SK-N-SH (cell line): ENCODE results near the gene NCS1. TPM values are rescaled to one million over a fixed set of nuclear protein-coding genes. Genes with fewer than 3 reads are reported as not detected.

Source experiments
- CTCF ChIA-PET: fragments of 300-600, 350-600 bp; formaldehyde crosslinking; extraction: SDS; loops from one replicate; lab custom pipeline; 2021; lab: Yijun Ruan, JAX
- POLR2A ChIA-PET: fragments of 350-600 bp; sonication (Branson Sonifier 250); formaldehyde crosslinking; extraction: SDS; loops from one replicate; lab custom pipeline; 2020; ENCODE audit warnings: antibody characterized with exemption, inconsistent platforms; lab: Yijun Ruan, JAX
- DNase-seq: peaks from one replicate; pipeline ENCODE4 v3.0.0; 2012
- H2AFZ ChIP-seq: fragments of 200-600 bp; sonication (generic); 2 replicates; pipeline ENCODE4 v1.8.1; 2016; ENCODE audit warnings: antibody characterized with exemption, mild to moderate bottlenecking, low read depth
- H3F3A ChIP-seq: fragments of 200-600 bp; sonication (generic); replicated peaks from 2 replicates; pipeline ENCODE3; 2016; ENCODE audit warnings: antibody characterized with exemption, mild to moderate bottlenecking; ENCODE audit not compliant: insufficient read depth
- H3K27ac ChIP-seq, 2 experiments: fragments of 200-500 bp in 1 of 2; fragments of 200-600 bp in 1 of 2; sonication (Bioruptor generic) in 1 of 2; sonication (generic), shearing (Covaris generic) in 1 of 2; 2 replicates each; pipeline versions ENCODE4 v1.5.1 to v1.6.1; 2014 to 2016; ENCODE audit warnings: low read depth in 2 of 2, inconsistent platforms in 1 of 2, low read length in 1 of 2, mild to moderate bottlenecking in 1 of 2, mixed read lengths in 1 of 2
- H3K27me3 ChIP-seq: fragments of 200-600 bp; sonication (generic), shearing (Covaris generic); 2 replicates; pipeline ENCODE4 v1.6.1; 2016; ENCODE audit warnings: mixed run types; ENCODE audit not compliant: insufficient read depth
- H3K36me3 ChIP-seq, 2 experiments: fragments of 200-500 bp in 1 of 2; fragments of 200-600 bp in 1 of 2; sonication (Bioruptor generic) in 1 of 2; sonication (generic) in 1 of 2; replicated peaks in 1 of 2; 2 replicates each; pipeline versions ENCODE3 to v1.5.1; 2014 to 2016; ENCODE audit warnings: low read length in 1 of 2, mild to moderate bottlenecking in 1 of 2; ENCODE audit not compliant: insufficient read depth in 2 of 2, control insufficient read depth in 1 of 2
- H3K4me1 ChIP-seq, 2 experiments: fragments of 200-500 bp in 1 of 2; fragments of 200-600 bp in 1 of 2; sonication (Bioruptor generic) in 1 of 2; sonication (generic), shearing (Covaris generic) in 1 of 2; 2 replicates each; pipeline versions ENCODE4 v1.5.1 to v1.6.1; 2014 to 2016; ENCODE audit warnings: low read depth in 1 of 2, low read length in 1 of 2, mixed run types in 1 of 2; ENCODE audit not compliant: insufficient read depth in 2 of 2, control insufficient read depth in 1 of 2
- H3K4me2 ChIP-seq: fragments of 200-600 bp; sonication (generic), shearing (Covaris generic); 2 replicates; pipeline ENCODE4 v1.6.1; 2017; ENCODE audit warnings: mixed run types
- H3K4me3 ChIP-seq, 2 experiments: fragments of 200-500 bp in 1 of 2; fragments of 200-600 bp in 1 of 2; sonication (Bioruptor generic) in 1 of 2; sonication (generic), shearing (Covaris generic) in 1 of 2; 2 replicates each; pipeline versions ENCODE4 v1.5.1 to v1.8.1; 2014 to 2016; ENCODE audit warnings: low read depth in 2 of 2, inconsistent platforms in 1 of 2, low read length in 1 of 2, mild to moderate bottlenecking in 1 of 2, mixed read lengths in 1 of 2, moderate library complexity in 1 of 2
- H3K79me2 ChIP-seq: fragments of 200-600 bp; sonication (generic); 2 replicates; pipeline ENCODE4 v1.8.1; 2017; ENCODE audit warnings: mild to moderate bottlenecking; ENCODE audit not compliant: insufficient read depth
- H3K9ac ChIP-seq: fragments of 200-600 bp; sonication (generic); 2 replicates; pipeline ENCODE4 v1.6.1; 2017; ENCODE audit warnings: mixed run types
- H3K9me2 ChIP-seq: fragments of 200-600 bp; sonication (generic); 2 replicates; pipeline ENCODE4 v1.6.1; 2017; ENCODE audit warnings: mixed run types
- H3K9me3 ChIP-seq: fragments of 200-600 bp; sonication (generic); 2 replicates; pipeline ENCODE4 v1.6.1; 2017; ENCODE audit warnings: mixed run types, mild to moderate bottlenecking, moderate library complexity
- H4K20me1 ChIP-seq: fragments of 200-600 bp; sonication (generic); 2 replicates; pipeline ENCODE4 v1.6.1; 2017; ENCODE audit warnings: mild to moderate bottlenecking, mixed run types; ENCODE audit not compliant: insufficient read depth
- CHD2 ChIP-seq: fragments of 150-350 bp; IDR thresholded peaks from 2 replicates; pipeline ENCODE4 v1.6.1; 2018; ENCODE audit warnings: low read length; ENCODE audit not compliant: partially characterized antibody
- ELF1 ChIP-seq: IDR thresholded peaks from 2 replicates; pipeline ENCODE4 v1.4.0; 2012
- EP300 ChIP-seq, 2 experiments: IDR thresholded peaks; 2 replicates each; pipeline versions ENCODE4 v1.4.0 to v1.6.1; 2012; ENCODE audit warnings: borderline replicate concordance in 1 of 2, low read depth in 1 of 2, low read length in 1 of 2
- EZH2phosphoT487 ChIP-seq: fragments of 200-600 bp; sonication (generic); IDR thresholded peaks from 2 replicates; pipeline ENCODE4 v1.6.1; 2017; ENCODE audit warnings: low read depth, mixed run types, mild to moderate bottlenecking, antibody characterized with exemption, moderate library complexity, borderline replicate concordance
- GATA2 ChIP-seq: sonication (generic); formaldehyde crosslinking; IDR thresholded peaks from 2 replicates; pipeline ENCODE4 v1.5.0; 2020; ENCODE audit warnings: mild to moderate bottlenecking, missing genetic modification reagents
- MXI1 ChIP-seq: IDR thresholded peaks from 2 replicates; pipeline ENCODE4 v1.6.1; 2012; ENCODE audit warnings: mild to moderate bottlenecking, low read depth, low read length, improper control_type of control experiment
- NFIC ChIP-seq: IDR thresholded peaks from 2 replicates; pipeline ENCODE4 v1.4.0; 2012; ENCODE audit warnings: borderline replicate concordance
- SIN3A ChIP-seq: IDR thresholded peaks from 2 replicates; pipeline ENCODE4 v1.6.1; 2012; ENCODE audit warnings: low read depth, mild to moderate bottlenecking, low read length, moderate library complexity, borderline replicate concordance
- SMC3 ChIP-seq: IDR thresholded peaks from 2 replicates; pipeline ENCODE4 v1.6.1; 2012; ENCODE audit warnings: low read depth, low read length, improper control_type of control experiment
- TCF12 ChIP-seq: IDR thresholded peaks from 2 replicates; pipeline ENCODE4 v1.4.0; 2012
- TEAD4 ChIP-seq: IDR thresholded peaks from 2 replicates; pipeline ENCODE4 v1.4.0; 2012; ENCODE audit warnings: mild to moderate bottlenecking, borderline replicate concordance; ENCODE audit not compliant: insufficient read depth
- ZBTB33 ChIP-seq: IDR thresholded peaks from 2 replicates; pipeline ENCODE4 v1.4.0; 2012; ENCODE audit warnings: low read depth, borderline replicate concordance
- whole genome bisulfite sequencing: methylation state at CpG from one replicate; pipeline ENCODE4 v1.1.6; 2017; ENCODE audit warnings: low lambda C conversion rate; 5-methylcytosine and 5-hydroxymethylcytosine counted together
- polyA plus RNA-seq, 3 experiments: library from polyadenylated mRNA; depleted of rRNA; stranded (reverse); fragments of >200 nt; gene quantifications; 2 replicates each; pipeline ENCODE4 v1.2.3, GENCODE V29; 2012
- TF ChIP-seq, protein P1 (sequence below): IDR thresholded peaks from 2 replicates; pipeline ENCODE4; 2012
- TF ChIP-seq, protein P2 (sequence below): fragments of 150-350 bp; IDR thresholded peaks from 2 replicates; pipeline ENCODE4 v1.6.1; 2017; ENCODE audit warnings: antibody characterized with exemption, low read length, low read depth, borderline replicate concordance

Gene NCS1
- polyA plus RNA-seq, 1 of the 3 experiments (the other 2 are of a cell fraction): 40.6 TPM

GRCh38 chr9:130143279-130143893, 28.8 kb upstream of the NCS1 start:
- Histone ChIP-seq H3K4me2 (peak overlapping the region; percentile 42), H2AFZ (0 out of 2 replicates have a peak overlapping the region, but pooled peaks have one; percentile 70), H3K4me3 (no peak overlapping the region), H3K36me3 (no peaks in the 10 kb centered on the region), H3K9me2 (no peaks in the 10 kb centered on the region), H3K27ac (peak overlapping the region in 1 of 2 experiments; percentile 35; a peak in 1 of 4 replicates), H3K9me3 (no peaks in the 10 kb centered on the region), H3K9ac (0 out of 2 replicates have a peak overlapping the region, but pooled peaks have one; percentile 34), H3F3A (peaks cover 11% of the 10 kb centered on the region), H3K4me1 (peaks cover 14 to 27% of the 10 kb centered on the region in 2 experiments; a peak in 3 of 4 replicates), H4K20me1 (no peaks in the 10 kb centered on the region), H3K27me3 (no peaks in the 10 kb centered on the region), H3K79me2 (no peaks in the 10 kb centered on the region)
- 75% methylated on average over 17 of the region's 24 CpGs for WGBS
- ChIA-PET CTCF (interaction anchor here (0.8 to 3.7 kb wide), 6 partner anchors 10 to 200 kb away, joined by 3 to 18 read pairs (median 6); no protein-coding TSS in a partner anchor), POLR2A (no interaction called here)
- TF ChIP-seq NFIC: no peak
- no peak for TF ChIP-seq GATA2
- TF ChIP-seq EP300 (IDR thresholded peaks at IDR 0.05; ENCODE audit: borderline replicate concordance in 1 of 2, low read depth in 1 of 2, low read length in 1 of 2): no peak
- TF ChIP-seq SIN3A: no peak
- no peak for TF ChIP-seq MXI1
- TF ChIP-seq TCF12: no peak
- no peak for TF ChIP-seq EZH2phosphoT487
- no peak for TF ChIP-seq ZBTB33
- TF ChIP-seq, protein P1, sequence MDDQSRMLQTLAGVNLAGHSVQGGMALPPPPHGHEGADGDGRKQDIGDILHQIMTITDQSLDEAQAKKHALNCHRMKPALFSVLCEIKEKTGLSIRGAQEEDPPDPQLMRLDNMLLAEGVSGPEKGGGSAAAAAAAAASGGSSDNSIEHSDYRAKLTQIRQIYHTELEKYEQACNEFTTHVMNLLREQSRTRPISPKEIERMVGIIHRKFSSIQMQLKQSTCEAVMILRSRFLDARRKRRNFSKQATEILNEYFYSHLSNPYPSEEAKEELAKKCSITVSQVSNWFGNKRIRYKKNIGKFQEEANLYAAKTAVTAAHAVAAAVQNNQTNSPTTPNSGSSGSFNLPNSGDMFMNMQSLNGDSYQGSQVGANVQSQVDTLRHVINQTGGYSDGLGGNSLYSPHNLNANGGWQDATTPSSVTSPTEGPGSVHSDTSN: no peak
- TF ChIP-seq, protein P2, sequence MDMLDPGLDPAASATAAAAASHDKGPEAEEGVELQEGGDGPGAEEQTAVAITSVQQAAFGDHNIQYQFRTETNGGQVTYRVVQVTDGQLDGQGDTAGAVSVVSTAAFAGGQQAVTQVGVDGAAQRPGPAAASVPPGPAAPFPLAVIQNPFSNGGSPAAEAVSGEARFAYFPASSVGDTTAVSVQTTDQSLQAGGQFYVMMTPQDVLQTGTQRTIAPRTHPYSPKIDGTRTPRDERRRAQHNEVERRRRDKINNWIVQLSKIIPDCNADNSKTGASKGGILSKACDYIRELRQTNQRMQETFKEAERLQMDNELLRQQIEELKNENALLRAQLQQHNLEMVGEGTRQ: no peak
- no peak for TF ChIP-seq TEAD4
- DNase-seq: no peak

GRCh38 chr9:130143958-130144366, 28.2 kb upstream of the NCS1 start:
- DNase-seq: no peak
- peak overlapping the region; percentile 70; the same call in 1 of the 2 replicates for H2AFZ ChIP-seq
- peak overlapping the region; percentile 34; the same call in 1 of the 2 replicates for H3K9ac ChIP-seq

More at GRCh38 chr9:130143958-130144366, 28.2 kb upstream of the NCS1 start:
- peak overlapping the region; percentile 42 for H3K4me2 ChIP-seq
- WGBS: 43% methylated on average over 14 of the region's 14 CpGs
- TF ChIP-seq CHD2 (no peak), SMC3 (no peak), ELF1 (no peak)
- TF ChIP-seq, all 33 proteins: peak for 0
- Histone ChIP-seq H3K79me2 (no peaks in the 10 kb centered on the region), H4K20me1 (no peaks in the 10 kb centered on the region), H3K36me3 (no peaks in the 10 kb centered on the region), H3F3A (peaks cover 5% of the 10 kb centered on the region), H3K27me3 (no peaks in the 10 kb centered on the region), H3K27ac (peak overlapping the region in 1 of 2 experiments; percentile 35; a peak in 1 of 4 replicates), H3K4me3 (no peak overlapping the region), H3K4me1 (peaks cover 8 to 22% of the 10 kb centered on the region in 2 experiments; a peak in 3 of 4 replicates), H3K9me3 (no peaks in the 10 kb centered on the region), H3K9me2 (no peaks in the 10 kb centered on the region)
- POLR2A ChIA-PET: no interaction called here
- CTCF ChIA-PET: interaction anchor here (0.8 to 3.7 kb wide), 6 partner anchors 12 to 303 kb away, joined by 3 to 18 read pairs (median 6); no protein-coding TSS in a partner anchor
